Neuronal stem cell (in vitro differentiated cells): ENCODE measurements around the gene H1-8.

Experiments
- DNase-seq: peaks from one replicate; pipeline ENCODE4 v3.0.0-alpha.2; 2013; ENCODE audit warnings: low spot score
- H2AFZ ChIP-seq: one replicate; pipeline ENCODE4 v1.6.1; 2013; ENCODE audit warnings: mild to moderate bottlenecking, low read length, inconsistent platforms
- H2AK5ac ChIP-seq: 2 replicates; pipeline ENCODE4 v1.6.1; 2013; ENCODE audit warnings: low read depth, mild to moderate bottlenecking, inconsistent platforms, low read length, moderate library complexity, mixed read lengths
- H2BK120ac ChIP-seq: 2 replicates; pipeline ENCODE4 v1.6.1; 2013; ENCODE audit warnings: low read depth, mild to moderate bottlenecking, inconsistent platforms, low read length, moderate library complexity, mixed read lengths
- H2BK12ac ChIP-seq: one replicate; pipeline ENCODE4 v1.6.1; 2013; ENCODE audit warnings: low read length, inconsistent platforms
- H2BK15ac ChIP-seq: 2 replicates; pipeline ENCODE4 v1.6.1; 2013; ENCODE audit warnings: mild to moderate bottlenecking, low read length, inconsistent platforms, mixed read lengths
- H2BK5ac ChIP-seq: one replicate; pipeline ENCODE4 v1.6.1; 2013; ENCODE audit warnings: inconsistent platforms, mild to moderate bottlenecking, low read length, moderate library complexity
- H3K14ac ChIP-seq: one replicate; pipeline ENCODE4 v1.6.1; 2013; ENCODE audit warnings: low read length, inconsistent platforms
- H3K18ac ChIP-seq: 2 replicates; pipeline ENCODE4 v1.6.1; 2013; ENCODE audit warnings: low read length, inconsistent platforms
- H3K23ac ChIP-seq: 2 replicates; pipeline ENCODE4 v1.6.1; 2013; ENCODE audit warnings: low read depth, mild to moderate bottlenecking, mixed read lengths, low read length, inconsistent platforms; ENCODE audit not compliant: poor library complexity
- H3K27ac ChIP-seq: replicated peaks from 3 replicates; pipeline ENCODE4 v1.5.1; 2013; ENCODE audit warnings: low read length, inconsistent platforms
- H3K27me3 ChIP-seq, 3 experiments: 2 replicates each; pipeline ENCODE4 v1.6.1; 2013; ENCODE audit warnings: low read length in 3 of 3, mild to moderate bottlenecking in 2 of 3, inconsistent platforms in 1 of 3, low read depth in 1 of 3, mixed read lengths in 1 of 3, moderate library complexity in 1 of 3; ENCODE audit not compliant: control insufficient read depth in 3 of 3, insufficient read depth in 3 of 3
- H3K36me3 ChIP-seq, 2 donors: replicated peaks in 1 of 2; 2 replicates each; pipeline ENCODE4 v1.6.1; 2013; ENCODE audit warnings: low read length in 2 of 2; ENCODE audit not compliant: control insufficient read depth in 2 of 2, insufficient read depth in 2 of 2
- H3K4ac ChIP-seq: 2 replicates; pipeline ENCODE4 v1.6.1; 2013; ENCODE audit warnings: inconsistent platforms, mild to moderate bottlenecking, low read length, moderate library complexity
- H3K4me1 ChIP-seq, 2 donors: 1 replicate in 1 of 2; 2 replicates in 1 of 2; pipeline ENCODE4 v1.6.1; 2013; ENCODE audit warnings: low read length in 2 of 2, low read depth in 1 of 2; ENCODE audit not compliant: control insufficient read depth in 2 of 2, insufficient read depth in 1 of 2
- H3K4me2 ChIP-seq: one replicate; pipeline ENCODE4 v1.6.1; 2013; ENCODE audit warnings: mild to moderate bottlenecking, low read length, inconsistent platforms; ENCODE audit not compliant: insufficient read depth, poor library complexity, severe bottlenecking
- H3K4me3 ChIP-seq, 2 donors: 2 replicates each; pipeline ENCODE4 v1.5.1; 2013; ENCODE audit warnings: low read length in 2 of 2, mild to moderate bottlenecking in 2 of 2, inconsistent platforms in 1 of 2, moderate library complexity in 1 of 2
- H3K79me1 ChIP-seq: one replicate; pipeline ENCODE4 v1.6.1; 2013; ENCODE audit warnings: low read depth, mild to moderate bottlenecking, inconsistent platforms, low read length, moderate library complexity
- H3K9ac ChIP-seq: one replicate; pipeline ENCODE4 v1.6.1; 2013; ENCODE audit warnings: mild to moderate bottlenecking, low read depth, low read length, inconsistent platforms; ENCODE audit not compliant: poor library complexity
- H3K9me3 ChIP-seq, 2 donors: replicated peaks in 1 of 2; 2 replicates each; pipeline versions ENCODE3 to v1.6.1; 2013; ENCODE audit warnings: low read length in 2 of 2, mild to moderate bottlenecking in 2 of 2, inconsistent platforms in 1 of 2, low read depth in 1 of 2, mixed read lengths in 1 of 2, moderate library complexity in 1 of 2; ENCODE audit not compliant: control insufficient read depth in 2 of 2, insufficient read depth in 1 of 2
- H4K8ac ChIP-seq: one replicate; pipeline ENCODE4 v1.6.1; 2013; ENCODE audit warnings: low read depth, mild to moderate bottlenecking, inconsistent platforms, low read length, moderate library complexity
- H4K91ac ChIP-seq: one replicate; pipeline ENCODE4 v1.6.1; 2013; ENCODE audit warnings: low read length, low read depth, mild to moderate bottlenecking, inconsistent platforms; ENCODE audit not compliant: poor library complexity
- WGBS, 2 donors: extraction: QIAGEN DNeasy Blood & Tissue Kit; methylation state at CpG; one replicate each; pipeline ENCODE4 v1.1.7; 2013; ENCODE audit warnings: missing lambda C conversion rate in 2 of 2, mixed read lengths in 1 of 2; ENCODE audit not compliant: insufficient read length in 2 of 2, insufficient replicate concordance in 1 of 2; ENCODE audit errors: extremely low coverage in 2 of 2; 5-methylcytosine and 5-hydroxymethylcytosine counted together

The H1-8 gene

GRCh38 chr3:129530821-129531220 lies 12.2 kb upstream of the H1-8 start:
- Histone ChIP-seq H3K9me3 (no peaks in the 10 kb centered on the region), H2BK15ac (peak overlapping the region; percentile 0), H2AK5ac (peak overlapping the region; percentile 42), H3K4me3 (no peak overlapping the region), H3K18ac (peak overlapping the region; percentile 73), H3K27ac (no peak overlapping the region), H4K91ac (no peak overlapping the region), H3K27me3 (no peaks in the 10 kb centered on the region), H3K14ac (no peak overlapping the region), H3K4me1 (peaks cover 19 to 20% of the 10 kb centered on the region in 2 donors), H3K9ac (no peak overlapping the region), H4K8ac (no peak overlapping the region), H3K23ac (no peak overlapping the region), H3K79me1 (no peaks in the 10 kb centered on the region), H2BK5ac (no peak overlapping the region), H3K4me2 (no peak overlapping the region), H3K4ac (no peak overlapping the region), H2BK12ac (no peak overlapping the region), H2AFZ (no peak overlapping the region), H2BK120ac (no peak overlapping the region), H3K36me3 (no peaks in the 10 kb centered on the region)
- no CpG with 5 or more reads among the region's 13 CpGs for WGBS, 2 donors
- DNase-seq: no peak

DNA sequence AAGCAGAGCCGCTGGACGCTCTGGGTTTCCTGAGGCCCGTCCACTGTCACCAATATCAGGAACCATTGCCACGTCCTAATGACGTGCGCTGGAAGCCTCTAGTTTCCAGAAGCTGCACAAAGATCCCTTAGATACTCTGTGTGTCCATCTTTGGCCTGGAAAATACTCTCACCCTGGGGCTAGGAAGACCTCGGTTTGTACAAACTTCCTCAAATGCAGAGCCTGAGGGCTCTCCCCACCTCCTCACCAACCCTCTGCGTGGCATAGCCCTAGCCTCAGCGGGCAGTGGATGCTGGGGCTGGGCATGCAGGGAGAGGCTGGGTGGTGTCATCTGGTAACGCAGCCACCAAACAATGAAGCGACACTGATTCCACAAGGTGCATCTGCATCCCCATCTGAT lies 11.3 kb upstream of the H1-8 start:
- no peak overlapping the region for H4K91ac ChIP-seq
- no peak overlapping the region for H2BK120ac ChIP-seq
- H2AFZ ChIP-seq: no peak overlapping the region
- H3K9me3 ChIP-seq: no peaks in the 10 kb centered on the region
- H3K23ac ChIP-seq: no peak overlapping the region
- no peak for DNase-seq
- no peak overlapping the region for H3K4me2 ChIP-seq
- H3K14ac ChIP-seq: no peak overlapping the region
- no peak overlapping the region for H2BK5ac ChIP-seq
- no peaks in the 10 kb centered on the region for H3K27me3 ChIP-seq
- no peaks in the 10 kb centered on the region for H3K36me3 ChIP-seq
- no peak overlapping the region for H2AK5ac ChIP-seq
- no peak overlapping the region for H3K9ac ChIP-seq
- no peaks in the 10 kb centered on the region for H3K79me1 ChIP-seq
- peak overlapping the region; percentile 18 for H2BK15ac ChIP-seq
- H3K4me1 ChIP-seq: peaks cover 14 to 16% of the 10 kb centered on the region in 2 donors
- H3K4me3 ChIP-seq: no peak overlapping the region
- no peak overlapping the region for H3K4ac ChIP-seq
- no peak overlapping the region for H2BK12ac ChIP-seq
- H3K18ac ChIP-seq: no peak overlapping the region
- no peak overlapping the region for H4K8ac ChIP-seq
- no CpG with 5 or more reads among the region's 11 CpGs for WGBS, 2 donors
- H3K27ac ChIP-seq: no peak overlapping the region

DNA sequence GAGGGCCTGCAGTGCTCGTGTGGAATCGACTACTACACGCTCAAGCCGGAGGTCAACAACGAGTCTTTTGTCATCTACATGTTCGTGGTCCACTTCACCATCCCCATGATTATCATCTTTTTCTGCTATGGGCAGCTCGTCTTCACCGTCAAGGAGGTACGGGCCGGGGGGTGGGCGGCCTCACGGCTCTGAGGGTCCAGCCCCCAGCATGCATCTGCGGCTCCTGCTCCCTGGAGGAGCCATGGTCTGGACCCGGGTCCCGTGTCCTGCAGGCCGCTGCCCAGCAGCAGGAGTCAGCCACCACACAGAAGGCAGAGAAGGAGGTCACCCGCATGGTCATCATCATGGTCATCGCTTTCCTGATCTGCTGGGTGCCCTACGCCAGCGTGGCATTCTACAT lies 10.7 kb upstream of the H1-8 start:
- no peak overlapping the region for H2BK120ac ChIP-seq
- WGBS, 2 donors: no CpG with 5 or more reads among the region's 20 CpGs
- H3K4me3 ChIP-seq: no peak overlapping the region
- no peak overlapping the region for H3K18ac ChIP-seq
- peaks cover 12 to 16% of the 10 kb centered on the region in 2 donors for H3K4me1 ChIP-seq
- H2BK15ac ChIP-seq: peak overlapping the region; percentile 18
- H3K9ac ChIP-seq: no peak overlapping the region
- H3K79me1 ChIP-seq: no peaks in the 10 kb centered on the region
- no peak overlapping the region for H2AFZ ChIP-seq
- H2BK5ac ChIP-seq: no peak overlapping the region
- H4K8ac ChIP-seq: no peak overlapping the region
- no peaks in the 10 kb centered on the region for H3K27me3 ChIP-seq
- no peak overlapping the region for H3K4ac ChIP-seq
- H3K27ac ChIP-seq: no peak overlapping the region
- H3K9me3 ChIP-seq: no peaks in the 10 kb centered on the region
- H3K4me2 ChIP-seq: no peak overlapping the region
- H3K23ac ChIP-seq: no peak overlapping the region
- H4K91ac ChIP-seq: no peak overlapping the region
- DNase-seq: no peak
- no peak overlapping the region for H2BK12ac ChIP-seq
- H2AK5ac ChIP-seq: no peak overlapping the region
- no peaks in the 10 kb centered on the region for H3K36me3 ChIP-seq
- no peak overlapping the region for H3K14ac ChIP-seq

DNA sequence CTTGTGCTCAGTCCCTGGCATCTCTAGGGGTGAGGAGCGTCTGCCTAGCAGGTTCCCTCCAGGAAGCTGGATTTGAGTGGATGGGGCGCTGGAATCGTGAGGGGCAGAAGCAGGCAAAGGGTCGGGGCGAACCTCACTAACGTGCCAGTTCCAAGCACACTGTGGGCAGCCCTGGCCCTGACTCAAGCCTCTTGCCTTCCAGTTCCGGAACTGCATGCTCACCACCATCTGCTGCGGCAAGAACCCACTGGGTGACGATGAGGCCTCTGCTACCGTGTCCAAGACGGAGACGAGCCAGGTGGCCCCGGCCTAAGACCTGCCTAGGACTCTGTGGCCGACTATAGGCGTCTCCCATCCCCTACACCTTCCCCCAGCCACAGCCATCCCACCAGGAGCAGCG lies 9.6 kb upstream of the H1-8 start:
- Histone ChIP-seq H3K4me1 (peaks cover 12 to 16% of the 10 kb centered on the region in 2 donors), H2AFZ (no peak overlapping the region), H3K36me3 (no peaks in the 10 kb centered on the region), H3K4me3 (no peak overlapping the region), H3K27ac (no peak overlapping the region), H2BK5ac (no peak overlapping the region), H3K9me3 (no peaks in the 10 kb centered on the region), H2AK5ac (peak overlapping the region; percentile 11), H4K8ac (no peak overlapping the region), H2BK12ac (no peak overlapping the region), H4K91ac (no peak overlapping the region), H3K14ac (peak overlapping the region; percentile 9), H2BK15ac (peak overlapping the region; percentile 18), H3K4me2 (no peak overlapping the region), H3K18ac (peak overlapping the region; percentile 30), H2BK120ac (no peak overlapping the region), H3K79me1 (no peaks in the 10 kb centered on the region), H3K23ac (no peak overlapping the region), H3K9ac (no peak overlapping the region), H3K4ac (no peak overlapping the region), H3K27me3 (no peaks in the 10 kb centered on the region)
- DNase-seq: no peak
- no CpG with 5 or more reads among the region's 16 CpGs for WGBS, 2 donors
